Measurements from ENCODE around the gene SNAP29.
"Not testable (repeated sequence)": the region's sequence is repeated elsewhere in the genome, so short reads cannot be mapped to it uniquely, and the experiment has no call there.

SNAP29 gene

DNA sequence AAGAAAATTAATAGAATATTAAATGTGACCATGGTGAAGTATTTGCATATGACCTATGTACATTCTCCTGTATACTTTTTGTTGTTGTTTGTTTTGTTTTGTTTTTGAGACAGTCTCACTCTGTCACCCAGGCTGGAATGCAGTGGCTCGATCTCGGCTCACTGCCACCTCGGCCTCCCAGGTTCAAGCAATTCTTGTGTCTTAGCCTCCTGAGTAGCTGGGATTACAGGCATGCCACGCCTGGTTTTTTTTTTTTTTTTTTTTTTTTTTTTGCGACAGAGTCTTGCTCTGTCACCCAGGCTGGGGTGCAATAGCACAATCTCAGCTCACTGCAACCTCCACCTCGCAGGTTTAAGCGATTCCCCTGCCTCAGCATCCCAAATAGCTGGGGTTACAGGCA, 38.9 kb downstream of the SNAP29 start:
- in situ Hi-C loops (cut with MboI; ENCODE audit: low sequenced_read_pairs): not testable (repeated sequence)

- in situ Hi-C loops (cut with MboI; ENCODE audit: low sequenced_read_pairs): no loop called here
Measured at GRCh38 chr22:20899827-20900423, 41.1 kb downstream of the SNAP29 start.

GRCh38 chr22:20901093-20902033, 42.6 kb downstream of the SNAP29 start:
- in situ Hi-C loops (cut with MboI; ENCODE audit: low sequenced_read_pairs): not testable (repeated sequence)

DNA sequence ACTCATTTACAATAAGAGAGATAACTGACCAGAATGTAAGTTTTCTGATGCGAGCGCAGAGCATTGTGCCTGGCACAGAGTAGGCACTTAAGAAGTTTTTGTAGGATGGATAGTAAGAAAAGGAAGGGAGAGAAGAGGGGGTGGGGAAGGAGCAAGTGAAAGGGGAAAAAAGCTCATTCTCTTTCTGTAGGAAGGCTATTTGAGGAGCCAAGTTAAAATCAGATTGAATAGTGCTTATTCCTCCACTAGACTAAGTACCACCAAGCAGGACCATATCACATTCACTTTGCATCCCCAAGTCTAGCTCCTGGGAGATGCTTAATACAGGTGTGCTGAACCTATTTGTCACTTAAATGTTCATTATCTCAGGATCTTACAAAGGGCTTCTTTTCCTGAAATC, 44.3 kb downstream of the SNAP29 start:
- in situ Hi-C loops (cut with MboI; ENCODE audit: low sequenced_read_pairs): no loop called here

DNA sequence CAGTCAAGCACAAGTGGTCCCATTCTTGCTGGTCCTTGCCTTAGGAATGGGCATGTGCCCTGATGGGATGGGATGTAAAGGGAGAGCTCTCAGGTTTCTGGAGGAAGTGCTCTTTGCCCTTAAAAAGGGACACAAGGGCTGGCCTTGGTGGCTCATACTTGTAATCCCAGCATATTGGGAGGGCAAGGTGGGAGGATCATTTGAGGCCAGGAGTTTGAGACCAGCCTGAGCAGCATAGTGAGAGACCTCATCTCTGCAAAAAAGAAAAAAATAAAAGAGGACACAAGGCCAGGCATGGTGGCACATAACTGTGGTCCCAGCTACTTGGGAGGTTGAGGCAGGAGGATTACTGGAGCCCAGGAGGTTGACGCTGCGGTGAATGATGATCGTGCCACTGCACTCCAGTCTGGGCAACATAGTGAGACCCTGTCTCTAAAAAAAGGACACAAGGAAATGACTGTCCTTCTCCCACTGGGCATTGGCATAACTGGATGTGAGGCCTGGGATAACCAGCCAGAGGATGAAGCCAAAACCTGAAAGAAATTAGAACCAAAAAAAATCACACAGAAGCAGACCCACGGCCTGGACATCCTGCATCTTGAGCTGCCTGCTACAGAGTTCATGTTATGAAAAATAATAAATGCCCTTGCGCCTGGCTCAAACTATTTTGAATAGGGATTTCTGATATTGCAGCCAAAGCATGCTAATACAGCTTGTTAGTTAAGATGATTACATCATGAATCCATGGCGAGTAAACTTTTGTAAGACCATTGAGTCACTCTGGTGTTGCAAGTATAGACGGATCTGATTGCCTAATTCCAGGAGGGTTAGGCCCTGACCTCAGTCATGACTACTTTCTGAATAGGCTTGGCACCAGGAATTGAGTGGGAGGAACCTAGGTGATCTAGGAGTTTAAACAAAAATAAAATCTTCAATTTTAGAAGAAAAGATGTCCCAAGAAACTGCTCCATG, 45.5 kb downstream of the SNAP29 start:
- in situ Hi-C loops (cut with MboI; ENCODE audit: low sequenced_read_pairs): no loop called here

GRCh38 chr22:20904980-20905355, 46.2 kb downstream of the SNAP29 start:
- in situ Hi-C loops (cut with MboI; ENCODE audit: low sequenced_read_pairs): no loop called here

- in situ Hi-C loops (cut with MboI; ENCODE audit: low sequenced_read_pairs): no loop called here
Measured at GRCh38 chr22:20905415-20906386, 46.9 kb downstream of the SNAP29 start.

DNA sequence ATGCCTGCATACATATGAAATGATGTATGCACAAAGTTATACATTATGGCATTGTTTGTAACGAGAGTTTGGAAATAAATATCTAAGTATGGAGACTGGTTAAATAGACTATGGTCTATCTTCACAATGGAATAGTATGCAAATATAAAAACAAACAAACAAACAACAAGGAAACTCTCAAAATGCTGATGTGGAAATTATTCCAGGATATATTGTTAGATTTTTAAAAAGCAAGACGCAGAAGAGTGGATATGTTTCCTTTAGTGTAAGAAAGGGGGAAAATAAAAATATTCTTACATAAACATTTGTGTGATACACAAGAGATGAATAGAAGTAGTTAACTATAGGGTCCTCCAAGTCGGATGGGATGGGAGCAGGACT, 47.6 kb downstream of the SNAP29 start:
- in situ Hi-C loops (cut with MboI; ENCODE audit: low sequenced_read_pairs): no loop called here

DNA sequence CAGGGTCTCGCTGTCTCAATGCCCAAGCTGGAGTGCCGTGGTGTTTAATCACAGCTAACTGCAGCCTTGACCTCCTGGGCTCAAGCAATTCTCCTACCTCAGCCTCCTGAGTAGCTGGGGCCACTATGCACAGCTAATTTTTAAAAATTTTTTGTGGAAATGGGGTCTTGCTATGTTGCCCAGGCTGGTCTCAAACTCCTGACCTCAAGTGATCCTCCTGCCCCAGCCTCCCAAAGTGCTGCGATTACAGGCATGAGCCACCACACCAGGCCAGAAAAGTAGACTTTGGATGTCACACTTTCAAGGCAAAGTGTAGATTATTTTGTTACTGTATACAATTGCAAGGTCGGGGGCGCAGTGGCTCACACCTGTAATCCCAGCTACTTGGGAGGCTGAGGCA, 49.9 kb downstream of the SNAP29 start:
- in situ Hi-C loops (cut with MboI; ENCODE audit: low sequenced_read_pairs): not testable (repeated sequence)

- in situ Hi-C loops (cut with MboI; ENCODE audit: low sequenced_read_pairs): no loop called here
Measured at GRCh38 chr22:20909543-20910303, 50.9 kb downstream of the SNAP29 start.

GRCh38 chr22:20912494-20912893, 53.7 kb downstream of the SNAP29 start:
- in situ Hi-C loops (cut with MboI; ENCODE audit: low sequenced_read_pairs): no loop called here

GRCh38 chr22:20916916-20917810, 58.4 kb downstream of the SNAP29 start, which contains the start of gene CRKL:
Gene CRKL, plus strand, starts transcription at chr22:20917407. Its CDS starts 528 bp downstream, at chr22:20917935.
- in situ Hi-C loops (cut with MboI; ENCODE audit: low sequenced_read_pairs): no loop called here

DNA sequence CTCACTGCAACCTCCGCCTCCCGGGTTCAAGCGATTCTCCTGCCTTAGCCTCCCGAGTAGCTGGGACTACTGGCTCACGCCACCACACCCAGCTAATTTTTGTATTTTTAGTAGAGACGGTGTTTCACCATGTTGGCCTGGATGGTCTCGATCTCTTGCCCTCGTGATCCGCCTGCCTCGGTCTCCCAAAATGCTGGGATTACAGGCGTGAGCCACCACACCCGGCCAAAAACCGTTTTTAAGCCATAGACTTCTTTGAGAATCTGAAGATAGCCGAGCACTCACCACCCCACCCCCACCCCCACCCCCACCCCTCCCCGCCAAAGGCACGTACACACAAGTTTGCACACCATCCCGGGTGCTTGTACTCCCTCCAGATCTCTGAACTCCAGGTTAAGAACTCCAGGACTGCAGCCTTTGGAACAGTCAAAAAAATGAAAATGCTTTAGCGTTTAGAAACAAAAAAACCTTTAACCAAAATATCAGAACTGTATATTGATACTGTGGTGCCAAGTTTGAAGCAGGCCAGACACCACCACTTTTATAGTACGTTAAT, 59.9 kb downstream of the SNAP29 start:
- in situ Hi-C loops (cut with MboI; ENCODE audit: low sequenced_read_pairs): no loop called here

DNA sequence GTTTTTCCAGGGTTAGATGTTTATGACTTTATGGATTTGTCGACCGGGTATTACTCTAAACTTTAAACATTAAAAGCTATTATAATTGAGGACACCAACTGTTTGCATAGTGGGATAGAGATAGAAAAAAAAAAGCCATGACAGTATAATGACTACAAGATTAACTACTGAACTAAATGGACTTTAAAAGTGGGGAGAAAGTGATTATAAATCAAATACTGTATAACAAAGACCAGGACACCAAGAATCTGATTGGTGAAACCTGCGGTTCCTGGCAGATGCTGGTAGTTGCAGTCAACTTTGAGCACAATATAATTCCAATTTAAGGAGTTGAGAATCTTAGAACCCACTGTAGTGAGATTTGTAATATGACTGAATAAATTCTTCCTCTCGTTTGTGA, 60.9 kb downstream of the SNAP29 start:
- in situ Hi-C loops (cut with MboI; ENCODE audit: low sequenced_read_pairs): no loop called here

GRCh38 chr22:20920881-20921203, 62.0 kb downstream of the SNAP29 start:
- in situ Hi-C loops (cut with MboI; ENCODE audit: low sequenced_read_pairs): no loop called here

GRCh38 chr22:20922141-20922751, 63.4 kb downstream of the SNAP29 start:
- in situ Hi-C loops (cut with MboI; ENCODE audit: low sequenced_read_pairs): no loop called here

DNA sequence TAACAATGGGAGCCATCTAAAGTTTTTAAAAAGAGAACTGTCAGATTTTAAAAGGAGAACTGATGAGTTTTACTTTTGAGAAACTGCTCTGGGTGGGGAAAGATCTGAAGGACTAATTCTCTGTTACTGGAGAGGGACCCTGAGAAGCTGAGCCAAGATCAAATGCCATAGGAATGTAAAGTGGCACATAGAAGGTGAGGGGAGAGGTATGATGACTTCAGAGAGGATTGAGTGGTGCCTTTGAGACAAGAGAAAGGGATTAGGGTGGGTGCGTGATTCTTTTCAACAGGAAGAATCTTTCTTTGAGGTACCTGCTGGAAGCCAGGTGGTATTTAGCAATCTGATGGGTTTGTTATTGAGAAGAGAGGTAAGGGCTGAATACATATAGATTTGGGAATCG, 67.4 kb downstream of the SNAP29 start:
- in situ Hi-C loops (cut with MboI; ENCODE audit: low sequenced_read_pairs): no loop called here

Data from hTERT RPE-1 (cell line).